ENCODE results near the gene OR51E1.
A peak's percentile ranks its signal among the peaks of the same experiment; 100 is the strongest.

DNA sequence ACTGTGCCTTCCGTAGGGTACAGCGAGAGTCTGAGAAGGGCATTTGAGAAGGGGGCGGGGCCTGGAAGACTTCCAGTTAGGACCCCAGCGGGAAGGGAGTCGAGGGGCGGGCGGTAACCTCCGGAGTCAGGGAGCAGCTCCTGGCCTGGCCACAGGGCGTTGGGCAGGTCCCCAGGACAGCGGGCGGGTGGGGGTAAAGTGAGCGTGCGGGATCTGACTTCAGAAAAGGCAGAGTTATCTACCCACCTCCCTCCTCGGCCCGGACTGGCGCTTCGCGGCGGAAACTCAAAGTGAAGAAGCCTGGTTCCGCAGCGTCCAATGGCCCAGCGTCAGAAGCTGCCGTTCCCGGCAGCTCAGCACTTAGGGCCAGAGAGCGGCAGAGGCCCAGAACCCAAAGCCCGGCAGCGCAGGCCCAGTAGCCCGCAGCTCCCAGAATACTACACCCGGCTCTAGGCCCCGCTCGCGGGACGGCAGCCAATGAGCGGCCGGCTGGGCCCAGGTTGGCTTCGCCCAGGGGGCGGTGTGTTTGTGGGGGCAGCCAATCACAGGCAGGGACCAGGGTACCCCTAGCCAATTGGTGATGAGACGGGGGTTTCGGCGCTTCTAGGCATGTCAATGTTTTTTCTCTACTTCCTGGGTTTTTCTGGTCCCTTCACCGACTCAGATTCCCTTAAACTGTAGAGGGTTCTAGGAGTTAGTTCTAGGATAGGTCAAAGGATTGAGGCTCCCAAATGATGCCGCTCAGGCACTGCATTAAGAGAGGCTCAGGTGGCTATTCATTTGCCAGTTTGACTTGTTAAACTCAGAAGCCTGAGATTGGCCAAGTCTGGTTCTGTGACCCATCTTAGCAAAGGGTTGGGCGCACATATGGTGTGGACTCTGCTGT, 35.8 kb upstream of the OR51E1 start, which contains the start of gene TRIM68:
- peak; percentile 97 for TF ChIP-seq POLR2AphosphoS5 (IDR thresholded peaks at IDR 0.05; ENCODE audit: low read depth, low read length)
- 0 out of 4 replicates have a peak, but pooled peaks of 1 of the 2 experiments have one; percentile 14 for TF ChIP-seq REST (IDR thresholded peaks at IDR 0.05; ENCODE audit: insufficient read depth in 1 of 2, low read depth in 2 of 2, low read length in 2 of 2)
- no peak for TF ChIP-seq SIN3A (IDR thresholded peaks at IDR 0.05; ENCODE audit: borderline replicate concordance, insufficient read depth, low read length)
